K562 (cell line): Measurements from ENCODE around the gene ZNF816. TPM values are rescaled to one million over a fixed set of nuclear protein-coding genes. Genes with fewer than 3 reads are reported as not detected.

ENCODE experiments used
- BACH1 ChIP-seq: fragments of 200-800 bp; sonication (Bioruptor generic); IDR thresholded peaks from 2 replicates; pipeline ENCODE4 v1.6.1; 2016; ENCODE audit warnings: missing genetic modification characterization, missing compliant biosample characterization
- BRD4 ChIP-seq: fragments of 200-600 bp; sonication (generic); IDR thresholded peaks from 2 replicates; pipeline ENCODE4 v1.6.1; 2017; ENCODE audit warnings: inconsistent platforms
- CBFA2T2 ChIP-seq: fragments of 450-650 bp; conservative IDR thresholded peaks from 2 replicates; pipeline ENCODE4 v1.6.1; 2017; ENCODE audit warnings: mild to moderate bottlenecking
- E2F8 ChIP-seq: fragments of 450-650 bp; IDR thresholded peaks from 2 replicates; pipeline ENCODE4 v1.7.1; 2018; ENCODE audit warnings: mild to moderate bottlenecking, low read depth; ENCODE audit not compliant: partially characterized antibody
- ETV5 ChIP-seq: sonication (generic); formaldehyde crosslinking; IDR thresholded peaks from 2 replicates; pipeline ENCODE4 v1.4.0; 2020; ENCODE audit warnings: low read depth, mild to moderate bottlenecking, missing genetic modification reagents
- FOXK1 ChIP-seq: sonication (generic); formaldehyde crosslinking; IDR thresholded peaks from 2 replicates; pipeline ENCODE4 v1.8.0; 2022; ENCODE audit warnings: missing genetic modification reagents, mild to moderate bottlenecking, borderline replicate concordance
- FUS ChIP-seq: fragments of 200-400 bp; formaldehyde crosslinking; optimal IDR thresholded peaks from 2 replicates; pipeline ENCODE3; 2017; ENCODE audit warnings: low read depth, low read length
- HMGN3 ChIP-seq: IDR thresholded peaks from 2 replicates; pipeline ENCODE4 v1.6.1; 2011; ENCODE audit warnings: borderline replicate concordance, low read depth, mild to moderate bottlenecking, mixed read lengths, low read length; ENCODE audit not compliant: insufficient read length; ENCODE audit errors: extremely low read depth
- ILK ChIP-seq: fragments of 450-650 bp; IDR thresholded peaks from 2 replicates; pipeline ENCODE4 v1.6.1; 2016; ENCODE audit warnings: missing genetic modification characterization, low read depth, mild to moderate bottlenecking, missing compliant biosample characterization, moderate library complexity, borderline replicate concordance
- KAT7 ChIP-seq: sonication (generic); formaldehyde crosslinking; IDR thresholded peaks from 2 replicates; pipeline ENCODE4 v1.8.0; 2022; ENCODE audit warnings: missing genetic modification reagents, mild to moderate bottlenecking, borderline replicate concordance
- KDM2B ChIP-seq: fragments of 250-450 bp; sonication (Bioruptor Pico); IDR thresholded peaks from 2 replicates; pipeline ENCODE4 v1.8.0; 2021; ENCODE audit warnings: mild to moderate bottlenecking, moderate library complexity
- MCM2 ChIP-seq: fragments of 450-650 bp; IDR thresholded peaks from 2 replicates; pipeline ENCODE4 v1.6.1; 2017; ENCODE audit warnings: low read depth, mild to moderate bottlenecking
- NR2C1 ChIP-seq, 2 experiments: fragments of 450-650 bp; IDR thresholded peaks; 2 replicates each; pipeline ENCODE4 v1.6.1; 2017; ENCODE audit warnings: mild to moderate bottlenecking in 2 of 2, antibody characterized with exemption in 1 of 2, inconsistent platforms in 1 of 2, missing compliant biosample characterization in 1 of 2, missing genetic modification characterization in 1 of 2
- NR4A1 ChIP-seq, 2 experiments: fragments of 250-450 bp in 1 of 2; fragments of 450-650 bp in 1 of 2; sonication (Bioruptor Pico) in 1 of 2; IDR thresholded peaks; 2 replicates each; pipeline versions ENCODE4 v1.4.0 to v1.6.1; 2016 to 2020; ENCODE audit warnings: mild to moderate bottlenecking in 2 of 2, missing compliant biosample characterization in 1 of 2, missing genetic modification characterization in 1 of 2, moderate library complexity in 1 of 2
- PHF20 ChIP-seq: fragments of 450-650 bp; IDR thresholded peaks from 2 replicates; pipeline ENCODE4 v1.6.1; 2018; ENCODE audit not compliant: partially characterized antibody
- PTRF ChIP-seq: fragments of 450-650 bp; IDR thresholded peaks from 2 replicates; pipeline ENCODE4 v1.6.1; 2016; ENCODE audit warnings: mild to moderate bottlenecking, missing genetic modification characterization, missing compliant biosample characterization
- RCOR1 ChIP-seq, 2 experiments: IDR thresholded peaks; 2 replicates each; pipeline ENCODE4 v1.6.1; 2012; ENCODE audit warnings: low read depth in 2 of 2, low read length in 2 of 2, borderline replicate concordance in 1 of 2, improper control_type of control experiment in 1 of 2
- SMAD1 ChIP-seq: fragments of 150-350 bp; IDR thresholded peaks from 2 replicates; pipeline ENCODE4 v1.6.1; 2014; ENCODE audit warnings: low read length, low read depth; ENCODE audit not compliant: partially characterized antibody
- TRIM28 ChIP-seq: fragments of 450-650 bp; IDR thresholded peaks from 2 replicates; pipeline ENCODE4 v1.6.1; 2017
- ZKSCAN8 ChIP-seq: fragments of 200-800 bp; sonication (Bioruptor generic); IDR thresholded peaks from 2 replicates; pipeline ENCODE4 v1.6.1; 2016; ENCODE audit warnings: missing genetic modification characterization, missing compliant biosample characterization
- ZNF184 ChIP-seq: sonication (generic); formaldehyde crosslinking; IDR thresholded peaks from 2 replicates; pipeline ENCODE4 v1.5.0; 2020; ENCODE audit warnings: missing genetic modification reagents
- ZNF75A ChIP-seq: fragments of 450-650 bp; formaldehyde crosslinking; IDR thresholded peaks from 2 replicates; pipeline ENCODE4 v1.4.0; 2020; ENCODE audit warnings: mild to moderate bottlenecking
- ZSCAN29 ChIP-seq: fragments of 450-650 bp; IDR thresholded peaks from 2 replicates; pipeline ENCODE4 v1.6.1; 2017
- polyA plus RNA-seq, 8 experiments: library from polyadenylated mRNA; depleted of rRNA in 4 of 8; stranded (reverse) in 5 of 8; unstranded in 3 of 8; fragments of >200 nt; fragmentation: Nextera tagmentation in 2 of 8; fragmentation: Illumina TruSeq in 1 of 8; extraction: Ambion mirVana in 2 of 8; extraction: Trizol in 1 of 8; gene quantifications; 2 replicates each; pipeline versions ENCODE4 v1.2.1 to v1.2.3, GENCODE V29; 2011 to 2014; ENCODE audit warnings: inconsistent platforms in 1 of 8, missing spikeins in 1 of 8
- total RNA-seq, 7 experiments: library from RNA; depleted of rRNA in 6 of 7; stranded (reverse); fragments of >200 nt in 6 of 7; fragmentation: Illumina TruSeq in 2 of 7; extraction: Trizol in 2 of 7; gene quantifications; 2 replicates each; pipeline versions ENCODE4 v1.2.1 to v1.2.3, GENCODE V29; 2011 to 2021; ENCODE audit warnings: low replicate concordance in 1 of 7
- TF ChIP-seq, protein P1 (sequence below): sonication (generic); formaldehyde crosslinking; IDR thresholded peaks from 2 replicates; pipeline ENCODE4 v1.4.0; 2020; ENCODE audit warnings: mild to moderate bottlenecking, missing genetic modification reagents

ZNF816 gene
- total and polyA plus RNA-seq, 9 of the 15 experiments (the other 6 are each of a cell fraction or from before 2014, with no cell fraction given) = 8.6 to 23.4 (median 13.0) TPM

- TF ChIP-seq E2F8 = peak; percentile 74
- TF ChIP-seq, protein P1, sequence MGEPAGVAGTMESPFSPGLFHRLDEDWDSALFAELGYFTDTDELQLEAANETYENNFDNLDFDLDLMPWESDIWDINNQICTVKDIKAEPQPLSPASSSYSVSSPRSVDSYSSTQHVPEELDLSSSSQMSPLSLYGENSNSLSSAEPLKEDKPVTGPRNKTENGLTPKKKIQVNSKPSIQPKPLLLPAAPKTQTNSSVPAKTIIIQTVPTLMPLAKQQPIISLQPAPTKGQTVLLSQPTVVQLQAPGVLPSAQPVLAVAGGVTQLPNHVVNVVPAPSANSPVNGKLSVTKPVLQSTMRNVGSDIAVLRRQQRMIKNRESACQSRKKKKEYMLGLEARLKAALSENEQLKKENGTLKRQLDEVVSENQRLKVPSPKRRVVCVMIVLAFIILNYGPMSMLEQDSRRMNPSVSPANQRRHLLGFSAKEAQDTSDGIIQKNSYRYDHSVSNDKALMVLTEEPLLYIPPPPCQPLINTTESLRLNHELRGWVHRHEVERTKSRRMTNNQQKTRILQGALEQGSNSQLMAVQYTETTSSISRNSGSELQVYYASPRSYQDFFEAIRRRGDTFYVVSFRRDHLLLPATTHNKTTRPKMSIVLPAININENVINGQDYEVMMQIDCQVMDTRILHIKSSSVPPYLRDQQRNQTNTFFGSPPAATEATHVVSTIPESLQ (CRISPR knock-in tag) = peak; percentile 80; the same call in 1 of the 2 replicates
- no peak for TF ChIP-seq MCM2
- peak; percentile 83 to 92; a peak in 3 of 4 replicates for TF ChIP-seq RCOR1 (IDR thresholded peaks at IDR 0.05; ENCODE audit: borderline replicate concordance in 1 of 2, low read depth in 2 of 2, low read length in 2 of 2)
- no peak for TF ChIP-seq TRIM28
- peak; percentile 86 for TF ChIP-seq ZKSCAN8 (CRISPR knock-in tag)
- no peak for TF ChIP-seq ILK (tag)
- peak; percentile 81 for TF ChIP-seq PTRF (tag)
- peak; percentile 53; the same call in 1 of the 2 replicates for TF ChIP-seq KAT7 (CRISPR knock-in tag)
- peak; percentile 100 for TF ChIP-seq CBFA2T2
- peak; percentile 45; the same call in 1 of the 2 replicates for TF ChIP-seq FOXK1
- no peak for TF ChIP-seq ZNF75A (CRISPR knock-in tag)
- no peak for TF ChIP-seq KDM2B (CRISPR knock-in tag)
- no peak for TF ChIP-seq FUS
- peak; percentile 85 for TF ChIP-seq HMGN3
- TF ChIP-seq SMAD1 = no peak
- TF ChIP-seq ZSCAN29 = no peak
- TF ChIP-seq PHF20 = no peak
- TF ChIP-seq NR2C1 (IDR thresholded peaks at IDR 0.05) = 0 out of 2 replicates have a peak, but pooled peaks have one; percentile 5
- peak; percentile 84 for TF ChIP-seq NR2C1 (tag; IDR thresholded peaks at IDR 0.05)
- TF ChIP-seq BRD4 = no peak
- peak; percentile 50; the same call in 1 of the 2 replicates for TF ChIP-seq NR4A1 (CRISPR knock-in tag; IDR thresholded peaks at IDR 0.05)
- peak; percentile 97 for TF ChIP-seq NR4A1 (tag; IDR thresholded peaks at IDR 0.05)
- TF ChIP-seq ZNF184 = no peak
- peak; percentile 88; the same call in 1 of the 2 replicates for TF ChIP-seq ETV5 (CRISPR knock-in tag)
- peak; percentile 92 for TF ChIP-seq BACH1 (tag)
Measured at GRCh38 chr19:52936151-52936953, 26.3 kb downstream of the ZNF816 start (continued).
